HG02759 (cell line): Measurements from ENCODE around the gene MED7.
A peak's percentile ranks its signal among the peaks of the same experiment; 100 is the strongest.

Experiments used
- ATAC-seq: cut with Tn5 transposase; IDR thresholded peaks from one replicate; pipeline ENCODE4 v1.9.1; 2021; ENCODE audit warnings: mild to moderate bottlenecking, moderate library complexity; ENCODE audit not compliant: unreplicated experiment

Gene MED7

DNA sequence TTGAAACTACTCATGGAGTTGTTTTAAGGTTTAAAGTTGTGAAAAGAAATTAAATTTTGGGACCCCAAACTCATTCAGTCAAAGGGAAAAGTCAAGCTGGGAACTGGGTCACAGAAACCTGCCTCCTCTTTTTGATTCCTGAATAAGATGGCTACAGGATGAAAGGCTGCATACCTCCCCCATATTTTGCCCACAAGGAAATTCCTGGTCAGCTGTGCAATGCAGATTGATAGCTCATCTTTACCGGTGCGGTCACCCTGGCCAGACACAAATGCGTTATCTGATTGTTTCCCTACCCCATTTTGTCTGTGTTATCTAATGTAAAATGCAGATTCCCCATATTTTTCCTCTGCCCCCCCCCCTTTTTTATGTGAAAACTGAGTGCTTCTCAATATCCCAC, 35.2 kb downstream of the MED7 start:
- no peak for ATAC-seq

DNA sequence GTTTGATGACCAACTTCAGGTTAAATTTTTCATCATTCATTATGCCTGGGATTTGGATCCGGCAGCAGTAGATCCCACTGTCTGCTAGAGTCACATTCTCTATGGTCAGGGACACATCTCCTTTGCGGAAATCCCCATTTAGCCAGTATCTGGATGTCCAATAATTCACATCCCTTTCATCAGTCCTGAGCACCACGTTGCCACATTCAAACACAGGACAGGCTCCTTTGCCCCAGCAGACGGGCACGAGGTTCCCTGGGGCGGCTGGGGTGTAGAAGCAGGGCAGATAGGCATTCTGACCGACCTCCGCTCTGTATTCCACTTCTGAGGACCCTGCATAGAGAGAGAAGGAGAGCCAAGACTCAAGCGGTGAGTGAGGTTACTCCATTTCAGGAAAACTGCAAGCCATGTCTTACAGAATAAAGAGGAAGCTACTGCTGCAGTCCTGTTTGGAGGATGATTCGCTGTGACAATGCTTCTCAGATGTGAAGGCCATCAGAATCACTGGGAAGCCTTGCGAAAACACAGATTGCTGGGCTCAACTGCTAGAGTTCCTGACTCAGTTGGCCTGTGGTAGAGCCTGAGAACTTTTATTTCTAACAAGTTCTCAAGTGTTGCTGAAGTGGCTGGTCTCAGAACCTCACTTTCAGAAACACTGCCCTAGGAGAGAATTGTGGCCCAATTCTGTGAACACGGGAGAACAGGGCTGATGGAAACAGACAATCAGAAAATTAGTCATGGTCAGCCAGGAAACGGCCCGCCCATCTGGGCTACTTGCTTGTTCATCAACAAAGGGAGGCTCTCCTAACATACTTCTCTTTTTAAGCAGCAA, 35.8 kb downstream of the MED7 start:
- no peak for ATAC-seq

DNA sequence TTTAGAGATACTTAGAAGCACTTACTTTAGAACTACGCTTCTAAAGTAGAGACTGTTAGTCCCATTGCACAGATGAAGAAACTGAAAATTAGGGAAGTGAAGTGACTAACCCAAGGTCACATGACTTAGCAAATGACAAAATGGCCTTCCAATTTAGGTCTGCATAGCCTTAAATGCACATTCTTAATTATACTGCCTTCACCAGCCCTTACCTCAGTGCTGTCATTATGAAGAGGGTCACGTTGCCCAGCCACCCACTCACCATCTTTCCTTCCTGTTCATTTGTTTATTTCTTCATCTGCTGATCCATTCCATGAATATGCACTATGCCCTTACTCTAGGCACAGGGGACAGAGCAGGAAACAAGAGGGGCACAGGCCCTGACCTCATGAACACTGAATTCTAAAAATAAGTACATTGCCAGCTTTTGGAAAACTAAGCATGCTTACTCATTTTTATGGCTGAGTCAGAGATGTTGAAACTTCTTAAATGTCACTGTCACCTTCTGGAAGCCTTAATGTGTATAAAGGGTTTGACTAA, 42.5 kb downstream of the MED7 start:
- peak; percentile 52 for ATAC-seq

DNA sequence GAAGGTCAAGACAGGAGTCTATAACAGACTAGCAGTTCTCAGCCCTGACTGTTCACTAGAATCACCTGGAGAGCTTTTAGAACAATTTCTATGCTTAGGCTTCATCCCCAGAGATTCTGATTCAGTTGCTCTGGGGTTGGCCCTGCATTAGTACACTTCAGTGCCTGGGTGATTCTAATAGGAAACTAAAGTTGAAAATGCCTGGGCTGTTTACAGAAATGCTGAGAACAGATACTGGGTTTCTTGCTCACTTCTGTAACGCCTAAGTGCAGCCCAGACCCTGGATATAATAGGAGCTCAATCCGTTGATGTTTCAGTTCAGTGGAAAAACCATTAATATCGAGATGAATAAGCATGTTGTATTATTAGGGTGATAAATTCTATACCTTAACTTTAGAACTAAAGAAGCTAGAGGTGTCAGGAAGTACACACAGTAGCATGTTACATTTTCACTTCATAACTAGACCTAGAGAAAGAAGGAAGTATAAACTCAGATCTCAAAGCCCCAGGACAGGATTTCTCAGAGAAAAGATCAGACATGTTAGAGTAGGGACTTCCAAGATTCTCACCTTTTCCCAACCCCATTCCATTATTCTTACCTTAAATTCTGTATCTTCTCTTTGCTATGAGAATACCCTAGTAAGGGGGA, 54.2 kb downstream of the MED7 start:
- no peak for ATAC-seq
